Epithelial cell of prostate (primary cell): ENCODE measurements around the gene DIAPH3.

ENCODE experiments used
- DNase-seq: peaks from one replicate; pipeline ENCODE4 v3.0.0-alpha.2; 2011; ENCODE audit warnings: low read depth, low spot score
- H3K27ac ChIP-seq: fragments of 450-650 bp; 2 replicates; pipeline ENCODE4 v1.5.1; 2017; ENCODE audit warnings: mild to moderate bottlenecking

The DIAPH3 gene

GRCh38 chr13:59660582-59660981, 503.1 kb downstream of the DIAPH3 start:
- no peak for DNase-seq
- H3K27ac ChIP-seq = no peak overlapping the region

GRCh38 chr13:59659981-59660380, 503.7 kb downstream of the DIAPH3 start:
- no peak for DNase-seq
- no peak overlapping the region for H3K27ac ChIP-seq

- DNase-seq = no peak
- no peak overlapping the region for H3K27ac ChIP-seq
Observed at GRCh38 chr13:59658738-59659330, 504.9 kb downstream of the DIAPH3 start.

- peak; percentile 12 for DNase-seq
- no peak overlapping the region for H3K27ac ChIP-seq
Observed at GRCh38 chr13:59658027-59658737, 505.5 kb downstream of the DIAPH3 start.

GRCh38 chr13:59653916-59654315, 509.8 kb downstream of the DIAPH3 start:
- DNase-seq = no peak
- H3K27ac ChIP-seq = no peak overlapping the region

GRCh38 chr13:59651479-59651878, 512.2 kb downstream of the DIAPH3 start:
- H3K27ac ChIP-seq = no peak overlapping the region
- no peak for DNase-seq

- no peak for DNase-seq
- H3K27ac ChIP-seq = no peak overlapping the region
Observed at GRCh38 chr13:59643906-59644626, 519.7 kb downstream of the DIAPH3 start.

- DNase-seq = no peak
- H3K27ac ChIP-seq = no peak overlapping the region
Observed at GRCh38 chr13:59643364-59643841, 520.3 kb downstream of the DIAPH3 start.

- no peak for DNase-seq
- no peak overlapping the region for H3K27ac ChIP-seq
Observed at GRCh38 chr13:59641817-59642216, 521.9 kb downstream of the DIAPH3 start.

- no peak for DNase-seq
- no peak overlapping the region for H3K27ac ChIP-seq
Observed at GRCh38 chr13:59641261-59641660, 522.5 kb downstream of the DIAPH3 start.

- DNase-seq = no peak
Observed at GRCh38 chr13:59638404-59638803, 525.3 kb downstream of the DIAPH3 start.

GRCh38 chr13:59635589-59635988, 528.1 kb downstream of the DIAPH3 start:
- no peak for DNase-seq
- no peak overlapping the region for H3K27ac ChIP-seq

More at GRCh38 chr13:59638404-59638803, 525.3 kb downstream of the DIAPH3 start:
- H3K27ac ChIP-seq = no peak overlapping the region

- H3K27ac ChIP-seq = no peak overlapping the region
- no peak for DNase-seq
Observed at GRCh38 chr13:59633290-59633689, 530.4 kb downstream of the DIAPH3 start.

GRCh38 chr13:59631271-59631670, 532.5 kb downstream of the DIAPH3 start:
- no peak for DNase-seq
- no peak overlapping the region for H3K27ac ChIP-seq

- no peak for DNase-seq
- no peak overlapping the region for H3K27ac ChIP-seq
Observed at GRCh38 chr13:59625111-59625510, 538.6 kb downstream of the DIAPH3 start.

- DNase-seq = no peak
- H3K27ac ChIP-seq = no peak overlapping the region
Observed at GRCh38 chr13:59623206-59623915, 540.4 kb downstream of the DIAPH3 start.

- H3K27ac ChIP-seq = no peak overlapping the region
- no peak for DNase-seq
Observed at GRCh38 chr13:59621773-59622172, 542.0 kb downstream of the DIAPH3 start.
